Jurkat, Clone E6-1 (cell line): ENCODE data around the gene ITLN2. TPM values are rescaled to one million over a fixed set of nuclear protein-coding genes. Genes with fewer than 3 reads are reported as not detected.
"Not testable (repeated sequence)": the region's sequence is repeated elsewhere in the genome, so short reads cannot be mapped to it uniquely, and the experiment has no call there.

Experiments used
- DNase-seq: peaks from one replicate; pipeline ENCODE4 v3.0.0-alpha.2; 2011; ENCODE audit warnings: low read depth, low spot score
- H3K4me3 ChIP-seq: 2 replicates; pipeline ENCODE4 v1.5.1; 2011; ENCODE audit warnings: mild to moderate bottlenecking, low read length, control low read depth, moderate library complexity
- polyA plus RNA-seq: library from polyadenylated mRNA; unstranded; fragments of >200 nt; gene quantifications from one replicate; pipeline ENCODE4 v1.2.1, GENCODE V29; 2012; ENCODE audit warnings: missing spikeins; ENCODE audit not compliant: insufficient read length, insufficient read depth

ITLN2 gene
- polyA plus RNA-seq = not detected

DNA sequence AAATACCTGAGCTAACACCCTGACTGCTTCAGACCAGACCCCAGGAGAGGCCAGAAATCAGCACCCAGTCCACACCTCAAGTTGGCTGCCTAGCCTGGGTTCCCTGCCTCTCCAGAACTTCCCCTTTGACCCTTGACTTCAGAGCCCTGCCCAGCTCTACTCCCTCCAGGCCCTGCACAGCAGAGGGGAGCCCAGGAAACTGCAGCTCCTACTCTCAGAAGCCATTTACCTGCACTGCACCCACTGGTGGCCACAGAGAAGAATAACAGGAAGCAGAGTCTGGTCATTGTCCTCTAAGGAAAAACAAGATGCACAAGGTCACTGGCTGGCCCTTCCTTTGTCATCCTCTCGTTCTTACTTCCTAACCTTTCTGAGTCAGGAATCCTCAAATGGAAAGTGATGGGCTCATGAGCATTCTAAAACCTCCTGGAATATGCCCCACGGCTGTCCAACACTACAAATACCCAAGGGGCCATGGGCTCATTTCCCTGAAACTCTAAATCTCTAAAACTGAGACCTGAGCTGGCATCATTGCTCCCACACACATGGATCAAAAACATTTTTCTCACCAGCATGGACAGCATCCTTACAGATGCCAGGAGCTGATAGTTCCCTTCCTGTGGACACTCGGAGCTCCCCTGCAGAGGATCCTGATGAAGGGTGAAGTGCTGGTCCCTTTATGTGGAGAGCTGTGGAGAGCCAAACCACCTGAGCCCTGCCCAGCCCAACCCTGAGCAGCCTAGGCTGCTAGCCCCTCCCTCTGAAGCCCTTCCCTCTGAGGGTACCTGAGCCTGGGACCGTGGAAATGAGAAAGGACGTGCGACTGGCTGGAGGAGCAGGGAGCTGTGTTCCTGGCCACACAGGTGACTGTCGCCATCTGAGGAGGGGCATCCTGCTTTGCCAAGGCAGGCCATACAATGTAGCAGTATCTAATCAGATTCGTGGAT lies at the start of gene ITLN2:
TSS of gene ITLN2 (minus strand) at position 652 of the 947 bp plus-strand sequence. CDS start at position 584, 68 bp downstream.
- DNase-seq = peak; percentile 41
- no peak within 1 kb of the TSS for H3K4me3 ChIP-seq

DNA sequence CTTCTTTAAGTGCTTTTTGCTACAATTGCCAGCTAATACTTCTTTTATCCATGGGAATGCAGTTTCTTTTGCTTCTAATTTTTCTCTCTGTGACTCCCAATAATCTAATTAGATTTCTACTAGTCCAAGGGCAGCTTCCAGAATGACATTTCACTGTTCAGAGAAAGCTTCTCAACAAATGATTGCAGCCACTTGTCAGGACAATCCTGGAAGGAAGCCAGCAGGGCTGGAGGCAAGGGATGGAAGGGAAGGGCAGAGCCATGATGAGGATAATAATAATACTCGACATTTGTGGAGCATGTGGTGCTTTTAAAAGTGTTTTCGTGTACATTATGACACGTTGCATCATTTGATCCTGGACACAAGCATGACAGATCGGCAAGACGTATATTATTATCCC lies 46.9 kb upstream of the ITLN2 start:
- no peak for DNase-seq
- no peak overlapping the region for H3K4me3 ChIP-seq

GRCh38 chr1:161000736-161001480 lies 46.3 kb upstream of the ITLN2 start:
- no peak for DNase-seq

GRCh38 chr1:160999376-160999775 lies 44.8 kb upstream of the ITLN2 start:
- H3K4me3 ChIP-seq = no peak overlapping the region
- DNase-seq = no peak

More at GRCh38 chr1:161000736-161001480, 46.3 kb upstream of the ITLN2 start:
- H3K4me3 ChIP-seq = no peak overlapping the region

GRCh38 chr1:160997323-160998038 lies 42.9 kb upstream of the ITLN2 start:
- DNase-seq = peak; percentile 56
- no peak overlapping the region for H3K4me3 ChIP-seq

GRCh38 chr1:160996178-160996577 lies 41.6 kb upstream of the ITLN2 start:
- DNase-seq = no peak

GRCh38 chr1:160993544-160994193 lies 39.1 kb upstream of the ITLN2 start:
- no peak overlapping the region for H3K4me3 ChIP-seq
- DNase-seq = peak; percentile 18

More at GRCh38 chr1:160996178-160996577, 41.6 kb upstream of the ITLN2 start:
- no peak overlapping the region for H3K4me3 ChIP-seq

DNA sequence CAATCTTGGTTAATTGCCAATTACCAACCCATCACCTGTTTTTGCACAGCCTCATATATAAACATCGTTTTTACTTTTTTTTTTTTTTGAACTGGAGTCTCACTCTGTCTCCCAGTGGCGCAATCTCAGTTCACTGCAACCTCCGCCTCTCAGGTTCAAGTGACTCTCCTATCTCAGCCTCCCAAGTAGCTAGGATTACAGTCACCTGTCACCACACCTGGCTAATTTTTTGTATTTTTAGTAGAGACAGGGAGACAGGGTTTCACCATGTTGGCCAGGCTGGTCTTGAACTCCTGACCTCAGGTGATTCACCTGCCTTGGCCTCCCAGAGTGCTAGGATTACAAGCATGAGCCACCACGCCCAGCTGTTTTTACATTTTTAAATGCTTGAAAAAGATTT lies 37.4 kb upstream of the ITLN2 start:
- DNase-seq, H3K4me3 ChIP-seq: not testable (repeated sequence)

- no peak for DNase-seq
- H3K4me3 ChIP-seq = no peak overlapping the region
Observed at GRCh38 chr1:160987359-160988050, 32.9 kb upstream of the ITLN2 start.

DNA sequence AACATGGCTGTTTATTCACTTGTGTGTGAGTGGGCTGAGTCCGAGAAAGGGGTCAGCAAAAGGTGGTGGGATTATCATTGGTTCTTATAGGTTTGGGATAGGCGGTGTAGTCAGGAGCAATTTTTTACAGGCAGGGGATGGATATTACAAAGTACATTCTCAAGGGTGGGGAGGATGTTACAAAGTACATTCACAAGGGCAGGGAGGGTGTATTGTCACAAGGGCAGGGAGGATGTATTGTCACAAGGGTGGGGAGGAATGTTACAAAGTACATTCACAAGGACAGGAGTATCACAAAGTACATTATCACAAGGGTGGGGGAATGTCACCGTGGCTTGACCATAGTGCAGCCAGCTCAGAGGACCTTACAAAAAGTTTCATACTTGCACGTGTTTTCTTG lies 31.1 kb upstream of the ITLN2 start:
- no peak overlapping the region for H3K4me3 ChIP-seq
- no peak for DNase-seq

DNA sequence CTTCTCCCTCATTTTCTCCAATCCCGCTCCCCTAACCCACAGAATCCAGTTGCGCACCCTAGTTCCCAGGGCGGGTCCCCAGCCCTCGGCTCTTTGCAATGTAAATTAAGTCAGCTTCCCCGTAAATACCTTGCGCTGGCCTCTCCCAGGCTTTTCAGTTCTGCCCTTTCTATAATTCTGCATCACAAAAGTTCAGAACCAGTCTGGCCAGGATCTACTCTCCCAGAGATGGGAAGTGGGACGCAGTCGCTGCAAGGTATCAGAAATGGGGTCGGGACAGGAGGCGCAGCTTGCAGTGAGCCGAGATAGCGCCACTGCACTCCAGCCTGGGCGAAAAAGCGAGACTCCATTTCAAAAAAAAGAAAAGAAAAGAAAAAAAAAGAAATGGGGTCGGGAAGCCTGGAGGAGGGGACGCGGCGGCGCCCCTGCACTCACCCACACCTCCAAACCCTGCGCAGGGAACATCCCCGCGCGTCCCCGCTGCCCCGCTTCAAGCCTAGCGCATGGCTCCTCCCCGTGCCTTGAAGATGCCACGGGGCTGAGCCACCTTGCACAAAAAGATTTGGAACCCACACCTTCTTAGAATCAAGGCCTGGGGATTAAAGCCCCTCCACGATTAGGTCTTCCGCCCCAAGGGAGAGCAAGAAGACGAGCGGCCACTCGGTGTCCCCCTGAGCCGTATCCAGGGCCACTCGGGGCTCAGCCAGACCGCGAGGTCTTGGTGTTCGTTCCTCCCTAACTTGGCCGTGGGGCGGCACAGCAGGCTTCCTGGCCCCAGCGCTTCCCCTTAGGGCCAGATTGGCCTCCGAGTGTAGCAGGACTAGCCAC lies 27.2 kb upstream of the ITLN2 start:
- H3K4me3 ChIP-seq = no peak overlapping the region

DNA sequence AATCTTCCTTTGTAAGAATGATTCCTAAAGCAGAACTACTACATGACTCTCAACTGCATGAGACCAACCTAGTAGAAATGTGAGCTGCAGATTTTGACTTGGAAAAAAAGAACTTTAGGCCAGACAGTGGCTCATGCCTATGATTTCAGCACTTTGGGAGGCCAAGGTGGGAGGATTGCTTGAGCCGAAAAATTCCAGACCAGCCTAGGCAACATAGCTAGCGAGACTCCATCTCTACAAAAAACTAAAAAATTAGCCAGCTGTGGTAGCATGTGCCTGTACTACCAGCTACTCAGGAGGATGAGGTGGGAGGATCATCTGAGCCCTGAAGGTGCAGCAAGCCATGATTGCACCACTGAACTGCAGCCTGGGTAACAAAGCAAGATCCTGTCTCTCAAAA lies 24.7 kb upstream of the ITLN2 start:
- no peak for DNase-seq
- H3K4me3 ChIP-seq = no peak overlapping the region

More for the DNA sequence above, 27.2 kb upstream of the ITLN2 start:
- no peak for DNase-seq

GRCh38 chr1:160978510-160978927 lies 23.9 kb upstream of the ITLN2 start:
- no peak for DNase-seq
- no peak overlapping the region for H3K4me3 ChIP-seq

DNA sequence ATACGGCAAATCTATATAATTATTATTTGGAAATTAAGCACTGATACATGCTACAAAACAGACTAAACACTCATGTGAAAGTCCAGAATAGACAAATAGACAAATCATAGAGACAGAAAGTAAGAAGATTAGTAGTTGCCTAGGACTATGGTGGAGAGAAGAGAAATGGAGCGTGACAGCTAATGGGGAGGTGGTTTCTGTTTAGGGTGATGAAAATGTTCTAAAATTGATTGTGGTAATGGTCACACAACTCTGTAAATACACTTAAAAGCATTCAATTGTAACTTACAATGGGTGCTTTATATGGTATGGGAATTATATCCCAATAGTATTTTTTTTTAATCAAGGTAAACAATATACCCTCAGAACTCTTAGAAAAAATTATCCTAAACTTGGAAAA lies 20.4 kb upstream of the ITLN2 start:
- DNase-seq = no peak
- no peak overlapping the region for H3K4me3 ChIP-seq

DNA sequence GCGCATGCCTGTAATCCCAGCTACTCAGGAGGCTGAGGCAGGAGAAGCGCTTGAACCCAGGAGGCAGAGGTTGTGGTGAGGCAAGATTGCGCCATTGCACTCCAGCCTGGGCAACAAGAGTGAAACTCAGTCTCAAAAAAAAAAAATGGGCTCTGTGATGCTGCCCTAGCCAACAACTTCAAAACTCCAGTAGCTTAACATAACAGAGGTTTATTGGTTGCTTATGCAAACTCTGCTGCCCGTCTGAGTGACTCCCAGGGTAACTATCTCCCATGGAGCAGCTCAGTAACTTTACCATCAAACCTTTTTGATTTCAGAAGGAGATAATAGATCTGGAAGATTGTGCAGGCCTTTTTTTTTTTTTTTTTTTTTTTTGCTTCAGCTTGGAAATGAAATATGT lies 18.9 kb upstream of the ITLN2 start:
- H3K4me3 ChIP-seq = no peak overlapping the region
- DNase-seq = no peak

GRCh38 chr1:160972939-160973338 lies 18.3 kb upstream of the ITLN2 start:
- no peak for DNase-seq
- no peak overlapping the region for H3K4me3 ChIP-seq

GRCh38 chr1:160971618-160972056 lies 17.0 kb upstream of the ITLN2 start:
- DNase-seq = no peak
- no peak overlapping the region for H3K4me3 ChIP-seq
